ENCODE results near the gene TFDP2.
"Not testable (repeated sequence)": the region's sequence is repeated elsewhere in the genome, so short reads cannot be mapped to it uniquely, and the experiment has no call there.

Gene TFDP2

DNA sequence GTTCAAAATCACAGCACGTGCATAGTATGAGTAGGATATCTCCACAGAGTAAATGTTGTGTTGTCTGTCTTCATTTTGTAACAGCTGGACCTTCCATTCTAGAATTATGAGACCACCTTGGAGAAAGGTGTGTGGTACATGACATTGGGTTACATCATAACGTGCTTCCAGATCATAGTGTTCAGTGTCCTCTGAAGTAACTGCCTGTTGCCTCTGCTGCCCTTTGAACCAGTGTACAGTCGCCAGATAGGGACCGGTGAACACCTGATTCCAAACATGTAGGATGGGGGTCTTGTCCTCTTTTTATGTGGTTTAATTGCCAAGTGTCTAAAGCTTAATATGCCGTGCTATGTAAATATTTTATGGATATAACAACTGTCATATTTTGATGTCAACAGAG, 223.7 kb downstream of the TFDP2 start:
- not testable (repeated sequence) for DNase-seq (ENCODE audit: low spot score)

- no peak for DNase-seq (ENCODE audit: low spot score)
Measured at GRCh38 chr3:141921316-141921715, 228.0 kb downstream of the TFDP2 start.

DNA sequence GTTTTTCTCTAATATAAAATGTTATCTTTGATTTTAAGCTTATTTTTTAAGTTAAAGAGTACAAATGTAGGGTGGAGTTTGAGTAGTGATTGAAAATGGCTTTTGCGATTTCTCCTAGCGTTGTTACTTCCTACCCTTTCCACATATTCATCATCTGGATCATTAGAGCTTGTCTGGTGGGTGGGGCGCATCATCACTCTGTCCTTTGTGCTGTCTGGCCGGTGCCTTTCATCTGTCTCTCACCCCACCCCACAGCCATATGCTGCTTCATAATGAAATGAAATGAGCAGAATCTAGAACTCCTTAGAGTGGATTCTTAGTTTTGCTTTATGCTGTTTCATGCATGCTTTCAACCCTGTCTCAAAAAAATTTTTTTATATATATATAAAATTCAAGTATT, 228.6 kb downstream of the TFDP2 start:
- DNase-seq (ENCODE audit: low spot score): no peak

GRCh38 chr3:141915766-141916165, 233.6 kb downstream of the TFDP2 start:
- no peak for DNase-seq (ENCODE audit: low spot score)

- DNase-seq (ENCODE audit: low spot score): no peak
Measured at GRCh38 chr3:141915016-141915415, 234.3 kb downstream of the TFDP2 start.

DNA sequence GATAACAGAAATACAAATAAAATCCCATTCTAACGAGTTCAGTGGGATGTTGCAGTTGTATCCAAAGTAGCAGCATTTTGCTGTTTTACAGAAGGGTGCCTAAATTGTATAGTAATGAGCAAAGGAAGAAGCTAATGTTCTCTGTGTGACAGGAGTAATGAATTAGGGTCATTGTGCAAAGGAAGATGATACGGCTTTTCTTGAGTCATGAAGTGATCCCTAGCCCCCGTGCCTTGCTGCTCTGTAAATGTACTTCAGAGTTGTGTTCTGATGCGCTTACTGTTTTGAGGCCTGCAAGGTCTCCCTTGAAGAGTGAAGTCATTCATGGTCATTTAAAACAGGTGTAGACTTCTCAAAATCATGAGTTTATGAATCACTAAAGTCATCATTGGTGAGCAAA, 235.0 kb downstream of the TFDP2 start:
- DNase-seq (ENCODE audit: low spot score): no peak

DNA sequence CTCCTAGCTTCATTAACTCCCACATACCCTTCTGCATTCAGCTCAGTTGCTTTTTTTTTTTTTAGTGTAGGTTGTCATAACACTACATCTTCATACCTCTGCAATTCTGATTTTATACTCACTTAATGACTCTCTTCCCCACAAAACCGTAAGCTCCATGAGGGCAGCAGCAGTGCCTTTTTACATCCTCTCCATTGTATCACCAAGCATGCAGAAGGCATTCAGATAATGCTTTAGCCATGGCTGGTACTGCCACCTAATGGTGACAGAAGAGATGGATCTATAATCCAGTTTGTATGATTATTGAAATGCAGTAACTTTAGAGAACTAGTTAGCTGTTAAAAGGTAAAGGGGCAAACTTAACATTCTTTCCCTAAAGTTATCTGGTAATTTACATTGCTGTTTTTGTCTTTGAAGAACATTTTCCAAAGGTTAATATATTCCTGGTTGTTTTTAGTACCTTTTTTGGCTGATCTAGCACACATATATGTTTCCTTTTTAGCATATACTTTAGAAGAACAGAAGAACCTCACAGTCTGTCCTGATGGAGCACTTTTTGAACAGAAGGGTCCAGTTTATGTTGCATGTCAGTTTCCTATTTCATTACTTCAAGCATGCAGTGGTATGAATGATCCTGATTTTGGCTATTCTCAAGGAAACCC, 236.1 kb downstream of the TFDP2 start:
- DNase-seq (ENCODE audit: low spot score): no peak

GRCh38 chr3:141909986-141910385, 239.4 kb downstream of the TFDP2 start:
- not testable (repeated sequence) for DNase-seq (ENCODE audit: low spot score)

GRCh38 chr3:141909408-141909807, 239.9 kb downstream of the TFDP2 start:
- no peak for DNase-seq (ENCODE audit: low spot score)

- no peak for DNase-seq (ENCODE audit: low spot score)
Measured at GRCh38 chr3:141905129-141905528, 244.2 kb downstream of the TFDP2 start.

- DNase-seq (ENCODE audit: low spot score): no peak
Measured at GRCh38 chr3:141904203-141904602, 245.1 kb downstream of the TFDP2 start.

DNA sequence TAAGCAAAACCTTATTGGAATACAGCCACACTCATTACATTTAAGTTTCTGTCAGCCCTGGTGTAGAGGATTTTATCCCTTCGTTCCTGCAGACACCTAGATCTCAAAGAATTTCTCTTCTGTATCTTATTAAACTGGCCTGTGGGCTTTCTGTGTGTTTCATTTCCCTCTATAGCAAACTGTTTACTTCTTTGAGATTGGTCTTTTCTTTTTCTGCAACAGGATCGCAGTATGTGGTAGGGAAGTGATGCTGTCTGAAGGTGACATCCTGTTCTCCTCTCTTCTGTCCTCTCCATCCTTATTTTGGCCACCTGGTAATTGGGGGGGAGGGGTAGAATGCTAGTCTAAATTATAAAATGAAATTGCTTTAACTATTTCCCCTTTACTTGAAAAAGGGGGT, 247.4 kb downstream of the TFDP2 start:
- no peak for DNase-seq (ENCODE audit: low spot score)

DNA sequence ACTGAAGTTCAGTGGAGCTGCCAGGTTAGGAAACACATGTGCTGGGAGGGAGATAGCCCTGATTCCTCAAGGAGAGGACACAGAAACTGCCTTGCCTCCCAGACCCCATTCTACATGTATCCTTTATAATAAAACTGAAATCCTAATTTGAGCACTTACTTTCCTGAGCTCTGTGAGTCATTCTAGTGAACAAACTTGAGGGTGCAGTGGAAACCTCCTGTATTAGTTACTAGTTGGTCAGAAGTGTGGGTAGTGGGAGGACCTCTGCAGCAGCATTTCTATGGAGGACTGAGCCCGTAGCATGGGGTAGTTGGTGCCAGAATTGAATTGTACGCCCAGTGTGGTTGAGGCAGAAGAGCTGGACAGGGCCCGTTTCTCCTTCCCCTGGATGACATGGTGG, 249.0 kb downstream of the TFDP2 start:
- DNase-seq (ENCODE audit: low spot score): no peak

DNA sequence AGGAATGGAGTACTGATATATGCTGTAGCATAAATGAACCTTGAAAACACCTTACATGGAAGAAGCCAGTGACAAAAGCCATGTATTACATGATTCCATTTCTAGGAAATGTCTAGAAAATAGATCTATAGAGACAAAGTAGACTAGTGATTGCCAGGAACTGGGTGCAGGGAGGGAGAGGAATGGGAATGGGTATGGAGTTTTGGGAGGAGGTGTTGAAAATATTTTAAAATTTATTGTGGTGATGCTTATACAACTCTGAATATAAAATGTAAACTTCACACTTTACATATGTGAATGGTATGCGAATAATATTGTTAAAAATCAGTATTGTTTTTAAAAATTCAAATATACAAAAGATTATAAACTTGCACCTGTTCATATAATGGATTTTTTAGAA, 250.4 kb downstream of the TFDP2 start:
- DNase-seq (ENCODE audit: low spot score): no peak

DNA sequence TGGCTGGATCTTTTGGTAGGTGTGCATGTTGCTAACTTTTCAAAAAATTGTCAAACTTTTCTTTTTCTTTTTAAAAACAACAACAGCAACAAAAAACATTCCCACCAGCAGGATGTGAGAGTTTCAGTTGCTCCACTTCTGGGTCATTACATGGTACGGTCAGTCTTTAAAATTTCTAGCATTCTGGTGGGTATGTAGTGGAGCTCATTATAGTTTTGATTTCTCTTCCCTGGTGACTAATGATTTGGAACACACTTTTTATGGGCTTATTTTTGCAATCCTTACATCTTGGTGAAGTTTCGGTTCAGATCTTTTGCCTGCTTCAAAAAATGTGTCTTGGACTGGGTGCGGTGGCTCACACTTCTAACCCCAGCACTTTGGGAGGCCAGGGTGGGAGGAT, 253.6 kb downstream of the TFDP2 start:
- DNase-seq (ENCODE audit: low spot score): no peak

DNA sequence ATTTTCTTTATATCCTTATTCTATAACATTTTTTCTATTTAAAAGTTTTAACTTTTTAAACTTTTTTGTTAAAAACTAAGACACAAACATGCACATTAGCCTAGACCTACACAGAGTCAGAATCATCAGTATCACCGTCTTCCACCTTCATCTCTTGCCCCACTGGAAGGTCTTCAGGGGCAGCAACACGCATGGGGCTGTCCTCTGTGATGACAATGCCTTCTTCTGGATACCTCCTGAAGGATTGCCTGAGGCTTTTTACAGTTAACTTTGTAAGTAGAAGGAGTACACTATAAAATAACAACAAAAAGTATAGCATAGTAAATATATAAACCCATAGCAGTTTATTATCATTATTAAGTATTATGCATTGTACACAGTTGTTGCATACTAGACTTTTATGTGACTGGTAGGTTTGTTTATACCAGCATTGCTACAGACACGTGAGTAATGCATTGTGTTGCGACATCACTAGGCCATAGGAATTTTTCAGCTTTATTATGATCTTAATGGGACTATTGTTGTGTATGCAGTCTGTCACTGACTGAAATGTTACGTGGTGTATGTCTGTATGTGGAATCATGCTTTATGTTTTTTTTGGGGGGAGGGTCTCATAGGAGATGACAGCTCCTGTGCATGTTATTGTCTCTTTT, 254.7 kb downstream of the TFDP2 start:
- no peak for DNase-seq (ENCODE audit: low spot score)
